SK-N-MC (cell line): ENCODE measurements around the gene DLGAP4.

Experiments used
- EZH2 ChIP-seq: fragments of 200-600 bp; sonication (generic); IDR thresholded peaks from one replicate; pipeline ENCODE4 v1.6.1; 2017; ENCODE audit warnings: antibody characterized with exemption
- POLR2AphosphoS5 ChIP-seq: IDR thresholded peaks from 2 replicates; pipeline ENCODE4 v1.6.1; 2012; ENCODE audit warnings: mild to moderate bottlenecking, low read depth, low read length, borderline replicate concordance

DNA sequence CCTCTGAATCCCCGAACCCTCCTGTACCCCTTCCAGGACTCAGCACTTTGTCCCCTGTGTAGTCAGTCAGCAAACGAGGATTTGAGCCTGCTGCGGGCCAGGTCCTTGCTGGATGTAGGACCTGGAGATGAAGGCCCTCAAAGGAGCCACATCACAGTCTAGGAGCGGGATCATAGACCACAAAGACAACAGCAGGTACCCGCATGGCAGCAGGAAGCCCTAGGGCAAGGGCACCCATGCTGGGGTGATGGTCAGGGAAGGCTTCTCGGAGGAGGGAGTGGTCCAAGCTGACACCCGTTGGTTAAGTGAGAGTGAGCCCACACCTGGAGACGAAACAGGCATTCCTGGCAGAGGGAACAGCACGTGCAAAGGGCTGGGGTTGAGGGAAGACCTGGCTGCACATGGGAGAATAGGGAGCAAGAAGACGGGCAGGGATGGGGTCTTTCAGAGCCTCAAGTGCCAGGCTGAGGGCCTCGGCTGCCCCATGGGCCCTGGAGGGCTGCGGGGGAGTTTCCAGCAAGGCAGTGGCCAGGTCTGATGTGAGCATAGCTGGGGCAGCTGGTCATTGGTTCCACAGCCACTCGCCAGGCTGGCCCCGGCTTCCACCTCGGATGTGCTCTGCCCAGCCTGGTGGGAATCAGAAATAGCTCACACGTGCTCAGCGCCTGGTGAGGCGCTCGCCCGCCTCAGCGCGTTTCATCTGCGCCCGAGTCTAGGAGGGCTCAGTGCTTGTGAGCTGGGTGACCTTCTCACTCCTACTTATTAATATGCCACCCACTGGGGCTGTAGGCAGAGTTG lies 15.0 kb downstream of the DLGAP4 start:
- TF ChIP-seq POLR2AphosphoS5 (no peak), EZH2 (no peak)
